Peyer's patch (tissue), 4 donors: Measurements from ENCODE around the gene IQCN.

Experiments used
- POLR2A ChIP-seq, 2 donors: fragments of 450-650 bp; IDR thresholded peaks; one replicate each; pipeline ENCODE4 v1.5.1; 2017; ENCODE audit warnings: antibody characterized with exemption in 2 of 2, mild to moderate bottlenecking in 2 of 2, moderate library complexity in 2 of 2
- TF ChIP-seq, protein P1 (sequence below), 6 experiments: fragments of 450-650 bp in 4 of 6; fragments of 200-600 bp in 2 of 6; sonication (generic) in 1 of 6; IDR thresholded peaks; one replicate each; pipeline ENCODE4 v1.5.1; 2017 to 2019; ENCODE audit warnings: antibody characterized with exemption in 6 of 6, mild to moderate bottlenecking in 3 of 6, moderate library complexity in 1 of 6

DNA sequence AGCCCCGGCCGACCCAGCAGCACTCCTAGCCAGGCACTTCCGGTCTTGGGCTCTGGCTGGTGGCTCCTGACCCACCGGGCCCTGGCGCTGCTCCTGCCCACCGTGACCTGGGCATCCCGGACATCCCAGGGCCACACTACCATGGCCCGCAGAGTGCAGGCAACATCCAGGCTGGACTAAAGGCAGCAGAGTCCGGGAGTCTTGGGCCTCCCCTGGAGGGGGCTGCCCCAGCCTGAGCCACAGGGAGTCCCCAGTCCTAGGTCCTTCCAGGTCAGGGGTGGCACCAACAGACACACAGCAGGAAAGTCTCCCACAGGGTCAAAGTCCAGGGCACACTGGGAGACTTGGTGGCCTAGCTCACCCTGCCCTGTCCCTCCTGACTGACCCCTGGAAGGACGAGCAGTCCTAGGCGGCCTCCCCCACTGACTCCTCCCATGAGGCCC, 37.9 kb upstream of the IQCN start:
- TF ChIP-seq, protein P1, sequence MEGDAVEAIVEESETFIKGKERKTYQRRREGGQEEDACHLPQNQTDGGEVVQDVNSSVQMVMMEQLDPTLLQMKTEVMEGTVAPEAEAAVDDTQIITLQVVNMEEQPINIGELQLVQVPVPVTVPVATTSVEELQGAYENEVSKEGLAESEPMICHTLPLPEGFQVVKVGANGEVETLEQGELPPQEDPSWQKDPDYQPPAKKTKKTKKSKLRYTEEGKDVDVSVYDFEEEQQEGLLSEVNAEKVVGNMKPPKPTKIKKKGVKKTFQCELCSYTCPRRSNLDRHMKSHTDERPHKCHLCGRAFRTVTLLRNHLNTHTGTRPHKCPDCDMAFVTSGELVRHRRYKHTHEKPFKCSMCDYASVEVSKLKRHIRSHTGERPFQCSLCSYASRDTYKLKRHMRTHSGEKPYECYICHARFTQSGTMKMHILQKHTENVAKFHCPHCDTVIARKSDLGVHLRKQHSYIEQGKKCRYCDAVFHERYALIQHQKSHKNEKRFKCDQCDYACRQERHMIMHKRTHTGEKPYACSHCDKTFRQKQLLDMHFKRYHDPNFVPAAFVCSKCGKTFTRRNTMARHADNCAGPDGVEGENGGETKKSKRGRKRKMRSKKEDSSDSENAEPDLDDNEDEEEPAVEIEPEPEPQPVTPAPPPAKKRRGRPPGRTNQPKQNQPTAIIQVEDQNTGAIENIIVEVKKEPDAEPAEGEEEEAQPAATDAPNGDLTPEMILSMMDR (IDR thresholded peaks at IDR 0.05), result no peak
- TF ChIP-seq POLR2A (IDR thresholded peaks at IDR 0.05), result no peak
